Esophagus mucosa (tissue), 1 donor: Measurements from ENCODE around the gene TSGA10. TPM values are rescaled to one million over a fixed set of nuclear protein-coding genes. Genes with fewer than 3 reads are reported as not detected.
"Not testable (repeated sequence)": the region's sequence is repeated elsewhere in the genome, so short reads cannot be mapped to it uniquely, and the experiment has no call there.

Experiments
- ATAC-seq: fragments of 200-7000 bp; cut with Tn5 transposase; one replicate; pipeline ENCODE4 v1.9.1; 2020
- total RNA-seq: library from RNA; stranded (reverse); gene quantifications from one replicate; pipeline ENCODE4 v1.2.4, GENCODE V29; 2023
- donor health status: DM: yes; HTN: yes; CAD: no.

Gene TSGA10
- total RNA-seq, 1 donor from 2014 or later, result 2.8 TPM

GRCh38 chr2:99072551-99072950 lies 82.2 kb downstream of the TSGA10 start:
- ATAC-seq, result no peak

GRCh38 chr2:99067871-99068625 lies 86.7 kb downstream of the TSGA10 start:
- no peak for ATAC-seq

DNA sequence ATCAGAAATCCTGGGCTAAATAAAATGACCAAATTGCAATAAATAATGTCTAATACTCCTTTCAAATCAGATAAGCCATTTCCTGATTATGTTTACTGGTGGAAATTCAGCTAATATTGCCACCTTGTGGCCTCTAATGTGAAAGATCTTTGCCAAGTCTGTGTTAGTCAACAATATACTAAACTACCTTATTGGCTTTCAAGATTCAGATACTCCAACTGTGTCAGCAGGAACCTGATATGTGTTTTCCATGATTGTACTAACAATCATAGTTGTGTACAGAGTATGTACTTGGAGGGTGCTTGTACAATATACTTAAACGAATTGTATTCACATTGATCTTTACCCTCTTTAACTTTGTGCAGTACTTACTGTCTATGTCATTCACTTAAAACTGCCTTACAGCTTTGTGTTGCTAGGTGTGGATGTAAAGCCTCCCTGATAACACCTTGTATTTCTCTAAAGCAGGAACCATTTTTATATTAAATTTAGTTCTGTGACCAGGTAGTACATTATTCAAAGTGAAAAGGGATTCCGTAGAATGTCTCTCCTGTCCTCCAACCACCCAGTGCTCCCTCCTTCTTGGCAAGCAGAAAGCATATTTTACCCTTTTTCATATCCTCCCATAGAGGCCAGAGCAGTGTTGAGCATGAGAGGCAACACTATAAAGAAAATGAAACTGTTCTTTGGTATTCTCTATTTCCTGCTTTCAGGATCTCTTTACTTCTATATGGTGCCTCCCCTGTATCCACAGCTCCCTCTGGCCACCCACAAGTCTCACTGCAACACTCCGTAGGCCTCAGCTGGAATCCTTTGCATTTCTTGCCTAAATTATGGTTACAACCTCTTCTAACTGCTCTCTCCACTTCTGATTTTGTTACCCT lies 88.4 kb downstream of the TSGA10 start:
- peak; percentile 86 for ATAC-seq

DNA sequence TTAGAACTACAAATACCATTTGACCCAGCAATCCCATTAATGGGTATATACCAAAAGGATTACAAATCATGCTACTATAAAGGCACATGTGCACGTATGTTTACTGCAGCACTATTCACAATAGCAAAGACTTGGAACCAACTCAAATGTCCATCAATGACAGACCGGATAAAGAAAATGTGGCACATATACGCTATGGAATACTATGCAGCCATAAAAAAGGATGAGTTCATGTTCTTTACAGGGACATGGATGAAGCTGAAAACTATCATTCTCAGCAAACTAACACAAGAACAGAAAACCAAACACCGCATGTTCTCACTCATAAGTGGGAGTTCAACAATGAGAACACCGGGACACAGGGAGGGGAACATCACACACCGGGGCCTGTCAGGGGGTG lies 105.6 kb downstream of the TSGA10 start:
- ATAC-seq, result not testable (repeated sequence)

DNA sequence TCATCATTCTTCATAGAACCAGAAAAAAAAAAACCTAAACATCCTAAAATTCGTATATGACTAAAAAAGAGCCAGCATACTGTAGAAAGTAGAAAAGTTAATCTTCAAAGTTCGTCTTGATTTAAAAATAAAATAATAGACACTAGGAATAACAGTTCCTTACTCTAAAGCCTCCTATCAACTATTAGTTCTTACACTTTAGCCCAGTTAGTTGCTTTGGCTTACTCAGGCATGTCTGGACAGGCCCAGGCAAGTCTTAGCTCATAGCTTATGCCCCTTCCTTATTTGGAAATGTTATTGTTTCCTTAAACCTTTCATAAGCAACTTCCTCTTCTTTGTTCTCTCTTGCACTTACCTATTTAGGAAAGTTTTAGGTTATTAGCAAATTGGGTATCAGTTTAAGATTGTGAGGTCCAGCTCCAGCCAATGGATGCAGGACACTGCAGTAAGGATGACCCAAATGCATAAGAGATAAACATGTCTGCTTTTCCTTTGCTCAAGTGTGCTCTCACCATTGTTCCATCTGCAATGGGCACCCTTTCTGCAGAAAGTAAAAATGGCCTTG lies 113.9 kb downstream of the TSGA10 start:
- ATAC-seq, result not testable (repeated sequence)

DNA sequence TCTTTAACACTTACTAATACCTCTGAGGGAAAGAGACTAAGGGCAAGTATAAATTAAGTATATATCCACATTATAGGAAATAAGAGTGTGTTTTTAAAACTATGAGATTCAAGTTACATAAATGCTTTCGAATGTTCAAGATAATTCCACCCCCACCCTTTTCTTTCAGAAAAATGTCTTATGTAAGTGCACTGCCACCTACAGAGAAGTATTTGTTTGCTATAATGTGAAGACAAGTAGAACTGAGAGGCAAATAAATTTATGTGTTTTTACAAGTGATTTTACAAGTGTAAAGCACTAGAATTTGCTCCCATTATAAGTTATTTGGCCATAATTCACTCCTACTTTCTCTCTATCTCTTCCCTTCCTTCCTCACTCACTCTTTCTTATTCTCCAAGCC lies 118.8 kb downstream of the TSGA10 start:
- no peak for ATAC-seq

DNA sequence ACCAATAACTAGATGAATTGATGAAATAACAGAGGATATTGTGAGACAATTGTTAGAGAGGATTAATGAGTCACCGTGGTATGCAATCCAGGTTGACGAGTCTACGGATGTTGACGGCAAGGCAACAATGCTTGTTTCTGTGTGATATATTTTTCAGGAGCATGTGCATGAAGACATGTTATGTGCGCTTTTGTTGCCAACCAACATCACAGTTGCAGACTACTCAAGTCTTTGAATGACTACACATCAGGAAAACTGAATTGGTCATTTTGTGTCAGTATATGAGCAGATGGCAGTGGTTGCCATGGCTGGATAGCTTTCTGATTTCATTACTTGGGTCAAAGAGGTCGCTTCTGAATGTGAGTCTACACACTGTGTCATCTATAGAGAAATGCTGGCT lies 122.0 kb downstream of the TSGA10 start:
- ATAC-seq, result peak; percentile 64

GRCh38 chr2:99032001-99032400 lies 122.7 kb downstream of the TSGA10 start:
- no peak for ATAC-seq

DNA sequence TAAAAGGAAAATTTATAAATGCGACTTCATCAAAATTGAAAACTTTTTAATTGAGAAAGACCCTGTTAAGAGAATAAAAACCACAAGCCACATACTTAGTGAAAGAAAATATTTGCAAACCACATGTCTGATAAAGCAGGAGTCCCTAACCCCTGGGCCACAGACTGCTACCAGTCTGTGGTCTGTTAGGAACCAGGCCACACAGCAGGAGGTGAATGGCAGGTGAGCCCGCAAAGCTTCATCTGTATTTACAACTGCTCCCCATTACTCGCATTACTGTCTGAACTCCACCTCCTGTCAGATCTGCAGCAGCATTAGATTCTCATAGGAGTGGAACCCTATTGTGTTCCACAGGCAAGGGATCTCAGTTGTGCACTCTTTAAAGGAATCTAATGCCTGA lies 123.3 kb downstream of the TSGA10 start:
- no peak for ATAC-seq

DNA sequence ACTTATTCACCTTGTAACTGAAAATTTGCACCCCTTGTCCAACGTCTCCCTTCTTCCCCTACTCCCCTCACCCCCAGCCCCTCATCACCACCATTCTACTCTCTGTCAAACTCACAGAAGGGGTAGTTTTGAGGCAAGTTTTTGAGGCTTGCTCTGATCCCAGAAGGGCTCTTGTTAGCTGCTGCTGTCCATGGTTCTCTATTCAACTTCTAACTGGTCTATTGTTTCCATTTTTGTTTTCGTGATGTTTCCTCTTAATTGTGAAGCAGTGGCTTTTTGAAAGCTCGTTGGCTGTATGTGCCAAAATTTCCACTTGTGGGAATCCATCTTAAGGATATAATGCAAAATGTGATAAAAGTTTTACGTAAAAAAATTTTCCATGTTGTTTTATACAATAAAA lies 126.2 kb downstream of the TSGA10 start:
- no peak for ATAC-seq

DNA sequence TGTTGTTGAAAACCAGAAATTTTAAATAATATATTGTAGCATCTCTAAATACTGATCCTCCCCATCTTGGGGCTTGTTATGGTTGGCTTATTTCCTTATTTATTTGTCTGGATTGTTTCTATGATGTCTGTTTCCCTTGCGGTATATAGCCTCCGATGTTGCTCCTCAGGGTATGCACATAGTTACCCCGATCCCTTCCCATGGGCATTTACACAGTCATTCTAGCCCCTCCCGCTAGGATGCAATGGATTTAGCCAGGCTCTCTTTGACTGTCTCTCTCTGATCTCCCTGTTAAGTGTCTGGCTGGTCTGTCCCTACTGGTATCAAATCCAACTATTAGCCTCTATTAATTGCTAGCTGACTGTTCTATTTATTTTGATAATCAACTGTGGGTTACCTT lies 126.9 kb downstream of the TSGA10 start:
- ATAC-seq, result no peak

DNA sequence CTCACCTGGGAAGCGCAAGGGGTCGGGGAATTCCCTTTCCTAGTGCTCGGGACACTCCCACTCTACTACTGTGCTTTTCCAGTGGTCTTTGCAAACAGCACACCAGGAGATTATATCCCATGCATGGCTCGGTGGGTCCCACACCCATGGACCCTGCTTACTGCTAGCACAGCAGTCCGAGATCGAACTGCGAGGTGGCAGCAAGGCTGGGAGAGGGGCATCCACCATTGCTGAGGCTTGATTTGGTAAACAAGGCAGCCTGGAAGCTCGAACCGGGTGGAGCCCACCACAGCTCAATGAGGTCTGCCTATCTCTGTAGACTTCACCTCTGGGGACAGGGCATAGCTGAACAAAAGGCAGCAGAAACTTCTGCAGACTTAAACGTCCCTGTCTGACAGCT lies 154.0 kb downstream of the TSGA10 start:
- no peak for ATAC-seq

DNA sequence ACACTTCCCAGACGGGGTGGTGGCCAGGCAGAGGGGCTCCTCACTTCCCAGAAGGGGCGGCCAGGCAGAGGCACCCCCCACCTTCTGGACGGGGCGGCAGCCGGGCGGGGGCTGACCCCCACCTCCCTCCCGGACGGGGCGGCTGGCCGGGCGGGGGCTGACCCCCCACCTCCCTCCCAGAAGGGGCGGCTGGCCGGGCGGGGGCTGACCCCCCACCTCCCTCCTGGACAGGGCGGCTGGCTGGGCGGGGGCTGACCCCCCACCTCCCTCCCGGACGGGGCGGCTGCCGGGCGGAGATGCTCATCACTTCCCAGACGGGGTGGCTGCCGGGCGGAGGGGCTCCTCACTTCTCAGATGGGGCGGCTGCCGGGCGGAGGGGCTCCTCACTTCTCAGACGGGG lies 166.0 kb downstream of the TSGA10 start:
- ATAC-seq, result not testable (repeated sequence)

DNA sequence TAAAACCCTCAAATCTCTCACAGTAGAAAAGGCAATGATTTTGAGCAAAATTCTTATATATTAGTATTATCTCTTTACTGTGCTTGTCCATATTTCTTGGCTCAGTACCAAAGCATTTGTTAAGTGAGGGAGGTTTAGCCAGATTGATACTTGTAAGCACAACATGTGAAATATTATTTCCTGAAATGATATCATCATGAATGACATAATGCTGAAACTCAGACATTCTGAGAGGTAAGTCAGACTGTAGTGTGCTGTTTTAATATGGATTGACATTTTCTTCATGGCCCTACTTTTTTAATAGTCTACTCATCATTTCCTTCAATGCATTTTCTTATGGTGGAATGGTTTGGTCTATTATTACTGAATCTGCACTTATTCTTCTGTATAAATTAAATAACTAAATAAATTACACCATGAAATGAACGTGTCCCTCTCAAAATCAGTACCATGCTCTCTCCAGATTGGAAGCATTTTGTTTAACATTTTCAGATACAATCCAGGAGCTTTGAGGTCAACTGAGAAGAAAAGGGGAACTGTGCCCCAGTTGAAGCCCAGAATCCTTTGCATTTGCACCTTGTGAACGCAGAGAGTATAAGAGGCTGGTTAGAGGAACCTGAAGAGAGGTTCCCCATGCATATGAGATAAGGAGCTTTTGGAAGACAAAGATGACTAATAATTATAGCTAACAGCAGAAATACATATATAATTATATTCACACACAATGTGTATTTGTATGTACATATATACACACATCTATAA lies 168.7 kb downstream of the TSGA10 start:
- no peak for ATAC-seq

GRCh38 chr2:98975611-98976010 lies 179.1 kb downstream of the TSGA10 start:
- ATAC-seq, result no peak

GRCh38 chr2:98972582-98973167 lies 182.1 kb downstream of the TSGA10 start:
- ATAC-seq, result no peak

GRCh38 chr2:98959810-98960507 lies 194.8 kb downstream of the TSGA10 start:
- ATAC-seq, result no peak

DNA sequence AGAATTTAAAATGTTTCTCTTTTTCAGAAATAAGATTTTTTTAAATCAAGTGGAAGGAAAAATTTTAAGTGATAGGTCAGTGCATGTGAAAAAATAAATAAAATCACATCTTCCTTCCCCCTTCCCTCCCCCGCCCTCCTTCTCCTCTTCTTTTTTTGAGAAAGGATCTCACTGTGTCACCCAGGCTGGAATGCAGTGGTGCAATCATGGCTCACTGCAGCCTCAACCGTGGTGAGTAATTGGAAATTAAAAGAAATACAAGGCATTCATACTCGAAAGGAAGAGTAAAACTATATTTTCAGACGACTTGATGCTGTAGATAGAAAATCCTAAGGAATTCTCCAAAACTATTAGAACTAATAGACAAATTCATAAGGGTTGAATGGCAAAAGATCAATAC lies 201.8 kb downstream of the TSGA10 start:
- ATAC-seq, result no peak

DNA sequence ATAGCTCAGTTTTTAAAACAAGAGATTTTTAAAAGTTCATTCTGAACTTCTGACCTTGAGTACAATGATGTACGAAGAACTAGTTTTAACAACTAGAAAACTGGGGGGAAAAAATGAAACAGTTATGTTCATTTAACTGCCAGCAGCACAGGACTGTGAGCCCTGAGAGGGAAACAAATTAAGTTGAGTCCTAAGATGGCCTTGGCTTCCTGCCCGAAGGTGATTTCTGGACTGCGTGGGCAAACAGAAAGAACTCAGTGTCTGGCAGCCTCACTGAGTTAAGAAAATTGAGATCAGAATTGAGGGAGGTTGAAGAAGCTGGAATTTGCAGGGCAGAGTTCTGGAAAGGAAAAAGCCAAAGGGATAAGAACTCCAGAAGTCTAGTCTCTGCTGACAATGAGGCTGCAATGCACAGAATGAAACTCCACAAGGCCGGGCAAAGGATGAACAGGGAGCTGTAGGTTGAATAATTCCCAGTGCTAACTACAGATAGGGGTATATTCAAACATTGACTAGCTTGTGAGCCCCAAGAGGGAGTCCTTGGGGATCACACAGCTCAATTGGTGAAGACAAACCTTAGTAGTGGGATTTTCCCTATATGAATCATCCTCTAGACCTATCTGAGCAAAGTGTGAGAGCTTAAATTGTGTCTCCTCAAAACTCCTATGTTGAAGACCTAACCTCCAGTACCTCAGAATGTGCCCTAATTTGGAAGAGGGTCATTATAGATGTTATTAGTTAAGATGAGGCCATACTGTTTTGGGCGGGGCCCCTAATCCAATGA lies 205.6 kb downstream of the TSGA10 start:
- ATAC-seq, result no peak

DNA sequence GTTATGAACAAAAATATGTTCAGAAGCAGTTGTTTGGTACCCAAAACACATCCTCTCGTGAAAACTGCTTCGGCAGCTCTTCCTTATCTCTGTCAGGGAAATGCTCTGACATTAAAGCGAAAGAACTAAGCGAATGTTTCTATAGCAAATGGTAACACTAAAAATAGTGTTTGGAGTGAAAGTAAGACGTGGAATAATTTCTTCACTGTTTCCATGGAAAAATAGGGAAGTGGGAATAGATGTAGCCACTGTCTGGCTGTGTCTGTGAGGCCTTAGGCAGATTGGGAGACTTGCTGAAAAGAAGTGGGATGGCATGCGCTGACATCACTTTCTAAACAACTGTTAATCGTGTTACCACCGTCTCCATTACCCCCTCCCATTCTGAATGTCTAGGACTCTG lies 207.2 kb downstream of the TSGA10 start:
- ATAC-seq, result no peak
